Measurements from ENCODE around the gene RPE. TPM values are rescaled to one million over a fixed set of nuclear protein-coding genes. Genes with fewer than 3 reads are reported as not detected.

RPE gene
- 16.4 TPM for total RNA-seq
- long read RNA-seq, transcript RPE-202 (6 exons, 2,569 nt) = major isoform, 33 of 48 reads
- long read RNA-seq, transcript RPE-208 (7 exons, 1,128 nt) = minor isoform, 6 of 48 reads
- long read RNA-seq, partial matches to known transcripts = 1 of 48 reads
- long read RNA-seq, other reads (novel, unspliced or antisense) = 6 of 48 reads

- peak within 1 kb of the TSS; percentile 93 for H3K27ac ChIP-seq (replicated peaks)
- no peaks in the 10 kb centered on the region for H3K36me3 ChIP-seq
- TF ChIP-seq, protein P1, sequence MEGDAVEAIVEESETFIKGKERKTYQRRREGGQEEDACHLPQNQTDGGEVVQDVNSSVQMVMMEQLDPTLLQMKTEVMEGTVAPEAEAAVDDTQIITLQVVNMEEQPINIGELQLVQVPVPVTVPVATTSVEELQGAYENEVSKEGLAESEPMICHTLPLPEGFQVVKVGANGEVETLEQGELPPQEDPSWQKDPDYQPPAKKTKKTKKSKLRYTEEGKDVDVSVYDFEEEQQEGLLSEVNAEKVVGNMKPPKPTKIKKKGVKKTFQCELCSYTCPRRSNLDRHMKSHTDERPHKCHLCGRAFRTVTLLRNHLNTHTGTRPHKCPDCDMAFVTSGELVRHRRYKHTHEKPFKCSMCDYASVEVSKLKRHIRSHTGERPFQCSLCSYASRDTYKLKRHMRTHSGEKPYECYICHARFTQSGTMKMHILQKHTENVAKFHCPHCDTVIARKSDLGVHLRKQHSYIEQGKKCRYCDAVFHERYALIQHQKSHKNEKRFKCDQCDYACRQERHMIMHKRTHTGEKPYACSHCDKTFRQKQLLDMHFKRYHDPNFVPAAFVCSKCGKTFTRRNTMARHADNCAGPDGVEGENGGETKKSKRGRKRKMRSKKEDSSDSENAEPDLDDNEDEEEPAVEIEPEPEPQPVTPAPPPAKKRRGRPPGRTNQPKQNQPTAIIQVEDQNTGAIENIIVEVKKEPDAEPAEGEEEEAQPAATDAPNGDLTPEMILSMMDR (IDR thresholded peaks at IDR 0.05; ENCODE audit: borderline replicate concordance) = no peak
- H3K4me1 ChIP-seq = peaks cover 55% of the 10 kb centered on the region
- H3K9me3 ChIP-seq (replicated peaks) = no peaks in the 10 kb centered on the region
- peak; percentile 97 for DNase-seq
- intact Hi-C loops (cut with micrococcal nuclease) = no loop called here
- H3K27me3 ChIP-seq (ENCODE audit: low read depth) = no peaks in the 10 kb centered on the region
- peak within 1 kb of the TSS; percentile 94 for H3K4me3 ChIP-seq
These were observed at the start of gene RPE for GRCh38 chr2:210002158-210003157. RPE (plus strand) TSS chr2:210002638; CDS start chr2:210002662, 24 bp downstream.

DNA sequence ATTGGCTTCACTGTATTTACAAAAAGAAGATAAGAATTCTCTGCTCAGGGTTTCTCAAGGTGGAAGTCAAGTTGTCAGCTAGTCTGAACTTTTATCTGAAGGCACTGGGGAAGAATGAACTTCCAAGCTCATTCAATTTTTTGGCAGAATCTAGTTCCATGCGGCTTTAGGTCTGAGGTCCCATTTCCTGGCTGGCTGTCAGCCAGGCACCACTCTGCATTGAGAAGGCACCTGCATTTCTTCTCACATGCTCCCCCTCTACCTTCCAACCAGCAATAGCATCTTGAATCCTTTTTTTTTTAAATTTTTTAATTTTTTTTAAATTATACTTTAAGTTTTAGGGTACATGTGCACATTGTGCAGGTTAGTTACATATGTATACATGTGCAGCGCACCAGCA is 46.2 kb upstream of the RPE start:
- H3K9me3 ChIP-seq (replicated peaks) = no peaks in the 10 kb centered on the region
- H3K4me1 ChIP-seq = no peaks in the 10 kb centered on the region
- DNase-seq = no peak
- no peak overlapping the region for H3K4me3 ChIP-seq
- no peak overlapping the region for H3K27ac ChIP-seq (replicated peaks)
- no peaks in the 10 kb centered on the region for H3K36me3 ChIP-seq
- TF ChIP-seq, protein P1 (IDR thresholded peaks at IDR 0.05; ENCODE audit: borderline replicate concordance) = no peak
- peaks cover 3% of the 10 kb centered on the region for H3K27me3 ChIP-seq (ENCODE audit: low read depth)
- intact Hi-C loops (cut with micrococcal nuclease) = no loop called here

DNA sequence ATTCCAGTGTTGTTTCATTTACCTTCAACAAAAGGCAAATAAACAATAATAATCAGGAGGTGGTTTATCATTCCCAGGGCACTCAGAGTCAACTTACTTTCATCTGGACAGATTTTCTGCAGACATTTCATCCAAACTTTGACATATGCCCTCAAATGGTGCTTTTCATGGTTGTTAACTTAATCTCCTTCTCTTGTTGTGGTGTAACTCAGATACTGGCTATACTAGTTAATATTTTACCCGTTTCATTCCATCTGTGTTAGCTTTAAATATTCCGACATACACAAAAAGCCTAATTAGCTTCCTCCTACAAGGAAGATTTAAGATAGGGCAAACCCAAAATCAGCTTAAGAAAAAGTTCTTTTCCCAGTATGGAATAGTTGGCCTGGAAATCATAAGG is 44.4 kb upstream of the RPE start:
- Histone ChIP-seq H3K36me3 (no peaks in the 10 kb centered on the region), H3K4me3 (no peak overlapping the region), H3K4me1 (no peaks in the 10 kb centered on the region), H3K27me3 (ENCODE audit: low read depth) (no peaks in the 10 kb centered on the region), H3K27ac (replicated peaks) (no peak overlapping the region), H3K9me3 (replicated peaks) (no peaks in the 10 kb centered on the region)
- DNase-seq = no peak
- TF ChIP-seq, protein P1 (IDR thresholded peaks at IDR 0.05; ENCODE audit: borderline replicate concordance) = no peak
- intact Hi-C loops (cut with micrococcal nuclease) = no loop called here

GRCh38 chr2:209960045-209960444 is 42.4 kb upstream of the RPE start:
- intact Hi-C loops (cut with micrococcal nuclease) = loop anchor here (10.0 kb wide), 1 partner anchor 625 kb away; no protein-coding TSS in a partner anchor
- DNase-seq = no peak
- Histone ChIP-seq H3K36me3 (no peaks in the 10 kb centered on the region), H3K4me3 (no peak overlapping the region), H3K27ac (replicated peaks) (no peak overlapping the region), H3K4me1 (no peaks in the 10 kb centered on the region), H3K27me3 (ENCODE audit: low read depth) (no peaks in the 10 kb centered on the region), H3K9me3 (replicated peaks) (no peaks in the 10 kb centered on the region)
- TF ChIP-seq, protein P1 (IDR thresholded peaks at IDR 0.05; ENCODE audit: borderline replicate concordance) = no peak

DNA sequence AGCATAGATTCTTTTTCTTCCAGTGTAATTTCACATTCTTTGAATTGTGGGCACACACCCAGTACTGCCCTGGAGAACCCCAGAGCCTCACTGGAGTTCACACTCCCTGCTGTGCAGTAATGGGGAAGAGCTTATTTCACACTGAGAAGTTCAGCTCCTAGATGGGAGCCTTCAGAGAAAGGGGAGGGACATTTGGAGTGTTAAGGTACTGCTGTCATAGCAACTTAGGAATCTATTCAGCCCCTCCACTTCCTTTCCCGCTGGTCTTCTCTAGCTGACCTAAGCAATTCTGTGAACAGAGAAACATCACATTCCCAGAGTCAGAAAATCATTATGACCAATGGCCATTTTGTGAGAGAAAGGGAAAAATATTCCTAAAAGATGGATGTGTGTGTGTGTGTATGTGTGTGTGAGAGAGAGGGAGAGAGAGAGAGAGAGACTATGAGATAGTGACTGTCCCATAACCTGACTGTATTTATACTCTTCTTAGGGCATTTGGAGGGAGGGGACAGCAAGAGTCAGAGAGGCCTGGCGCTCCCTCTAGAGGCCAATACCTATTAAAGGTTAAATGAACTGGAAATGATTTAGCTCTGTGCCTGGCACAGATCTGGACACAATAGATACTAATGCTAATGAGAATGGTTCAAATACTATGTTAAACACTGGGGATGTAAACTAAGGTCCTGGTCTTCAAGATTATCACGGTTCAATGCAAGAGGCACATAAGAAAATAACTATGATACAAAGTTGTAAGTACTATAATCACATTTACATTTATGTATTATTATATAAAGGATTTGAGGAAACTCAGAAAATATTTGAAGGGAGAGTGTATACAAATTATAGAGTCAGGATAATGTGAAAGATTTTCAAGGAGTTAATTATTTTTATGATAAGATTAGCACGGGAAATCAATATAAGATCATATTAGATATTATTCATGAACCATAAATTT is 41.5 kb upstream of the RPE start:
- Histone ChIP-seq H3K4me3 (no peak overlapping the region), H3K4me1 (no peaks in the 10 kb centered on the region), H3K27ac (replicated peaks) (no peak overlapping the region), H3K9me3 (replicated peaks) (no peaks in the 10 kb centered on the region), H3K27me3 (ENCODE audit: low read depth) (no peaks in the 10 kb centered on the region), H3K36me3 (no peaks in the 10 kb centered on the region)
- intact Hi-C loops (cut with micrococcal nuclease) = loop anchor here (10.0 kb wide), 1 partner anchor 626 kb away; no protein-coding TSS in a partner anchor
- peak; percentile 18 for DNase-seq
- TF ChIP-seq, protein P1 (IDR thresholded peaks at IDR 0.05; ENCODE audit: borderline replicate concordance) = peak; percentile 77

All from left ventricle myocardium inferior (tissue), 1 donor.